Activated CD8-positive, alpha-beta memory T cell treated with anti-CD3 and anti-CD28 coated beads for 1 hour (primary cell): ENCODE results near the gene ARMC9.

Experiments used
- DNase-seq, 2 donors: peaks; one replicate each; pipeline ENCODE4 v3.0.0-alpha.2; 2020; ENCODE audit warnings: low read depth in 1 of 2; ENCODE audit errors: extremely low read depth in 1 of 2

Gene ARMC9

DNA sequence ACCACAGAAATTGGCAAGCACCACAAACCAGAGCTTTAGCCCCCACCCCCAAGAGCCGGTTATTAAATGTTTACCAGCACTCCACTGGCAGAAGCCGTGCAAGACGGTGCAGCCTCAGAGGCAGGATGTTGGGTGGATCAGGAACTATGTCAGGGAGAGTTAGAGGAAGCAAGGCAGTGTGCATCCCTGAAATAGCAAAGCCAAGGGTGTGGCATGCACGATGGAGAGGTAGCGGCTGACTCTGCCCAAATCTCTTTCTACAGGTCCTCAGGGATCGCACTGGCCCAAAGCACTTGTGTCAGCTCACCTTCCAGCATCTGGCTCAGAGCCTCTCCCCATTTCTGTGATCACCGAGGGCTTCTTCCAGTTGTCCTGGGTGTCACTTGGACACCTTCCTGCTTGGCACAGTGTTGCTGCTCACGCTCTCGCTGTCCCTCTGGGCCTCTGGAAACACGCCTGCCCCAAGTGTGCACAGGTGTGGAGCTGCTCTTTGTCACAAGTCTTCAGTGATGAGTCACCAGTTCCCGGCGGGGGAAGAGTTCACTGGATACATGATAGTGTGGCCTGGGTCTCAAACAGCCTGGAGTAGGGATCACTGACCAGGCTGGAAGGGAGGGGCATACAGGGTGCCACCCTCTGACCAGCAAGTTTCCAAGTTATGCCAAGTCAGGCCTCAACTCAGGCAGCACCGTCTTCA is 179.7 kb downstream of the ARMC9 start:
- DNase-seq, result no peak

- DNase-seq, result no peak
Measured at GRCh38 chr2:231379266-231380215, 181.1 kb downstream of the ARMC9 start.

DNA sequence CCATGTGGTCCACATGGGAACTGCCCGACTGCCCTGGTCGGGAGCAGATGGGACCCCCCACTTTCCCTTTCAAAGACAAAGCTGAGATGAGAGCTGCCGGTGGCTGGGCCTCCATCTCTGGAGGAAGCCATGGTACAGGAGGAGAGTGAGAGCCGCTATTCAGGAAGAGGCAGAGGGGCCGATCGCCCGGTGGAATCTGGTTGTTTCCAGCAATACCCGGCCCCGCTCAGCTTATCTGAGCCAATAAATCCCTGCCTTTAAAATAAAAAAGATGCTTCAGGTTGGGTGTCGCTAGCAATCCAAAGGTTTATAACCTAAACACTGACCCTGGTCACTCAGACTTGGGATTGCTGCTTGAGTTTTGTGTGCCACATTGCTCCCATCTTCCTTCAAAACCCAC is 181.9 kb downstream of the ARMC9 start:
- DNase-seq, result no peak

DNA sequence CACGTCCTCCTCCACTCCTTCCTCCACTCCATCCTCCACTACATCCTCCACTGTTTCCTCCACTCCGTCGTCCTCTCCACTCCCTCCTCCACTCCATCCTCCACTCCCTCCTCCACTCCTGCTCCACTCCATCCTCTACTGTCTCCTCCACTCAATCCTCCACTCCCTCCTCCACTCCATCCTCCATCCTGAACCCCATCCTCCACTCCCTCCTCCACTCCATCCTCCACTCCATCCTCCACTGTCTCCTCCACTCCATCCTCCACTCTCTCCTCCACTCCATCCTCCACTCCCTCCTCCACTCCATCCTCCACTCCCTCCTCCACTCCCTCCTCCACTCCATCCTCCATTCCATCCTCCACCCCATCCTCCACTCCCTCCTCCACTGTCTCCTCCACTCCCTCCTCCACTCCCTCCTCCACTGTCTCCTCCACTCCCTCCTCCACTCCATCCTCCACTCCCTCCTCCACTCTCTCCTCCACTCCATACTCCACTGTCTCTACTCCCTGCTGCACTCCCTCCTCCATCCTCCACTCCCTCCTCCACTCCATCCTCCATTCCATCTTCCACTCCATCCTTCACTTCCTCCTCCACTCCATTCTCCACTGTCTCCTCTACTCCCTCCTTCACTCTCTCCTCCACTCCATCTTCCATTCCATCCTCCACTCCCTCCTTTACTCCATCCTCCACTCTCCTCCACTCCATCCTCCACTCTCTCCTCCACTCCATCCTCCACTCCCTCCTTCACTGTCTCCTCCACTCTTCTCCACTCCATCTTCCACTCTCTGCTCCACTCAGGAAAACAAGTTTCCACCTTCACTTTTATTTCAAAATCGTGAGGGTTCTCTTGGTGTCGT is 182.8 kb downstream of the ARMC9 start:
- DNase-seq, result no peak

GRCh38 chr2:231382116-231382515 is 183.7 kb downstream of the ARMC9 start:
- no peak for DNase-seq

GRCh38 chr2:231383416-231384108 is 185.1 kb downstream of the ARMC9 start:
- DNase-seq, result no peak

DNA sequence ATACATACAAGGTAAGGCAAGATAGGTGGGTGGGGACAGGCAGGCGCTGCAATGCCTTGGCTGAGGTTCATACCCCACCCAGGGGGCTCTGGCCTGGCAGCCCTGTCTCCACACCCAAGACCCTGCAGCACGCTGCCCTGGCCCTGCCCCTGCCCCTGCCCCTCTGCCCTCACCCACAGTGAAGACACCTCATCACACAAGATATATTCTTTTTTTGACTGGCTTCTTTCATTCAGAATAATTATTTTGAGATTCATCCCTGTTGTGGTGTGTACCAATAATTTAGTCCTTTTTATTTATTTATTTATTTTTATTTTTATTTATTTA is 185.6 kb downstream of the ARMC9 start:
- DNase-seq, result no peak

DNA sequence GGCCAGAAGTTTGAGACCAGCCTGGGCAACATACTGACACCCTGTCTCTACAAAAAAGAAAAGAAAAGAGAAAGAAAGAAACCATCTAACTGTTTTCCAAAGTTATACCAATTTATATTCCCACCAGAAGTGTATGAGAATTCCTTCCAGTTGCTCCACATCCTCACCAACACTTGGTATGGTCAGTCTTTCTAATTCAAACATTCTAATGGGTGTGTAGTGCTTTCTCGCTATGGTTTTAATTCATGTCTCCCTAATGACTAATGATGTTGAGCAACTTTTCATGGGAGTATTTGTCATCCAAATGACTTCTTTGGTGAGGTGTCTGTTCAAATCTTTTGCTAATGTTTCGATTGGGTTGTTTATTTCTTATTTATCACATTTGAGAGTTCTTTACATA is 186.5 kb downstream of the ARMC9 start:
- DNase-seq, result no peak

- no peak for DNase-seq
Measured at GRCh38 chr2:231385429-231385828, 187.0 kb downstream of the ARMC9 start.

DNA sequence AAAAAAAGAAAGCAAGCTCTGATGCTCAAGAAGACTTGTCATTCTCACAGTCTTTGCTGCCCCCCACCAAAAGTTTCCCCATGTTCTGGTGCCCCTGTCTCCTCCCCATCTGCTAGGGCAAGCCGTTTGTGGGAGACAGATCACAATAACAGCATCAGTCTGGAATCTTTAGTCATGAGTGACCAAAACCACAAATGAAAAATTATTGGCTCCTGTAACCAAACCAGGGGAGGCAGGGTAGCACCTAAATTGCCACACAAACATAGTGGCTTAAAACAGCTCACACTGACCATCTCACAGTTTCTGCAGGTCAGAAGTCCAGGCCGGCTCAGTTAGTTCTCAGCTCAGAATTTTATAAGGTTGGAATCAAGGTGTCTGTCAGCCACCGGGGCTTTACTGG is 188.0 kb downstream of the ARMC9 start:
- no peak for DNase-seq

DNA sequence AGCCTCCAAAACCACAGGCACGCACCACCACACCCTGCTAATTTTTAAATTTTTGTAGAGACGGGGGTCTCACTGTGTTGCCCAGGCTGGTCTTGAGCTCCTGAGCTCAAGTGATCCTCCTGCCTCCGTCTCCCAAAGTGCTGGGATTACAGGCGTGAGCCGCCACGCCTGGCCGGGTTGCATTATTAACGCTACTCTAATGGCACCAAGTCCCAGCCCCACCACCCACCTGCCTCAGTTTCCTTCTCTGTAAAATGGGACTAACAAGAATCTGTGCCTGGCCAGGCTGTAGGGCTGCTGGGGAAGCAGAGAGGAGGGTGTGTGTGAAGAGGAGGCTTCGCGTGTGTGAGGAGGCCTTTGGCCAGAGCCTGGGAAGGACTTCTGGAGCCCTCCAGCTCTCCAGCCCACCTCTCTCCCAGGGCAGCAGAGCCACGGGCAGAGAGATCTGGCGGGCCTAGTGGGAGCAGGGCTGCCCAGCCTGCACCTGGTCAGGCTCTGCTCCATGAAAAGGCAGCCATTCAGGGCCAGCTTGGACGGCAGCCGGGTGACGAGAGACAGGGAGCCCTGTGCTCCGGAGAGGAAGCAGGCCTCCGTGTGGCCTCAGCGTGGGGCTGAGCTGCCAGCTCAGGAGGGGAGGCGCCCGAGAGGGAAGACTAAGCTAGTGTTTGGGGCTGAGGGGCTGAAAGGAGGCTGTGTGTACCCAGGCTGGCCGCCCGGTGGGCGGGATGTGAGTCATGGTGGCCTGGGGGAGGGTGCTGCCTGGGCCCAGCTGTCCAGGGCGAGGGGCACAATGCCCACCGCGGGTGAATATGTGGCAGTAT is 189.7 kb downstream of the ARMC9 start:
- DNase-seq, result no peak

DNA sequence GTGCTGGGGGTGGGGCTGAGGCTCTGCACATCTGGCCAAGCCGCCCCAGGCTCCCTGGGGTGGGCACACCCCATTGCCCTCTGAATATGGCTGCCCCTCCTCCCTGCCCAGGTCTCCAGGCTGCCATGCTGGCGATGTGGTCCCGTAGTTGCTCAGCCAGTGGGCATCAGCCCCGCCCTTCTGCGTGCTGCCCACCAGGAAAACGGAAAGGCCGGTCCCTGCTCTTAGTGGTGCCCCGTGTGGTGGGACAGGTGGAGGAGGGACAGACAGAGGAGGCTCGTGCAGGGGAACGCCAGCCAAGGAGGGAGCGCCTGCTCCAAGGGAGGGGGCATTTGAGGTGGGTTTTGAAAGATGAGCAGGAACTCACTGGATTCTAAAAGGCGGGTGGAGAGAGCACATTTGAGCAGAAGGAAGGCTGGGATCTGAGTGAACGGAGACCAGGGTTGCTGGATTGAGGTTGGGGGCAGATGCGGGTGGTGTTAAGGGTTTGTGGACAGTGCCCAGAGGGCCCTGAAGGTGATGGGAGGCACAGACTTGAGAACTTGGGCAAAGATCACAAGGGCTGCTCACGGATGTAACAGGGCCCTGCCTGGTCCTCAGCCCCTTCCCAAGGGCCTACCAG is 190.4 kb downstream of the ARMC9 start:
- no peak for DNase-seq

- no peak for DNase-seq
Measured at GRCh38 chr2:231390667-231391066, 192.2 kb downstream of the ARMC9 start.

DNA sequence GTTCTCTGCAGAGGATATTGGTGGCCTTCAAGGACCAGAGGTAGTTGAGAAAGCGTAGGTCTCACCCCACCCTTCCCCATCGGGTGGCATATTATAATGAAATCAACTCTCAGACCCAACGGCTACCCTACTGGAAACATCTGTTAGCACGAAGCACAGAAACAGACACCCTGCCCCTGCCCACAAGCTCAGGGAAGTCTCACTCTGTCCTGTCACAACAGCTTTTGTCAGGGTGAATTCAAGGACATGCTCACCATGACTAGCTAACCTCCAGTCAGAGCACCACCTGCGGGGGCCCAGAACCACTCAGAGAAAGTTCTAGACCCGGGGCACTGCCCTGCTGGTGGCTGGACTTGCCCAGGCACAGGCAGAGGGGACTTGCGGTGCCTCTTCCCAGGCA is 193.6 kb downstream of the ARMC9 start:
- DNase-seq, result no peak

- DNase-seq, result no peak
Measured at GRCh38 chr2:231392431-231393148, 194.2 kb downstream of the ARMC9 start.

DNA sequence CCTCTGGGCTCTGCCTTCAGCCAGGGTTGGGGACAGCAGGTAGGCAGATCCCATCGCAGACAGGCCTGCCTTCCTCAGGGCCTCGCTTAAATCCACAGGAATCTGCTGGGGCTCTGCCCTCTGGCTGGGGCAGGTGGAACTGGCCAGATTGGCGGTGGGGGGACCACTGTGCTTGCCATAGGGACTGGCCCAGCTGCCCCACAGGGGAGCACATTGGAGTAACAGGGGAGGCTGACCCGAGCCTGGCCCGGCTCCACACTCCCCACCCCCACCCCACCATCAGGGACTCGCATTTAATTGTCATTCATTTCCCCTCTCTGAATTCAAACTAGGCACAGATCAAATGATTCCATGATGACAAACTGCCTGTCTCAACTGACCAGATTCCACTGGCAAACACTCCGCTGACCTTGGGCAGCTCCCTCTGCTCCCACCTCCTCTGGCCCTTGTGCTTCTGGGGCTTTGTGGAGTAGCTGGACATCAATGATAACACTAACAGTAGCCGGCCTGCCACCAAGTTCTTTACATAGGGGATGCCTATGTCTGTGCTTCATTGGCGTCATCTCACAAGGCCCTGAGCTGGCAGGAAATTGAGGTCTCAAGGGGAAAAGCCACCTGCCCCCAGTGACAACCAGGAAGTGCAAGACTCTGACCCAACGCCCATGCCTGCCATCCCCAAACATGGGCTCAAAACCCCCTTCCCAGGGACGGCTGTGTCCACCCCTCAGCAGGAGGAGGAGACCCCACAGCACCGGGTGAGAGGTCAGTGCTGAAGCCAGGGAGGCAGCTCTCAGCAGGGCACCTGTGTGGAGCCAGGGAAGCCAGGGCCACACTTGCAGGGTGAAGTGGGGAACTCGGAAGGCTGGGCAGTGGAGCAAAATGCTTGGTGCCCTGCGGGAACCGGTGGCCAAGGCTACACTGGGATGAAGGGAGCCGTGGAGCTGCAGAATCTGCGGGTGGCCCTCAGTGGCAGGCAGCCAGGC is 195.0 kb downstream of the ARMC9 start:
- no peak for DNase-seq

DNA sequence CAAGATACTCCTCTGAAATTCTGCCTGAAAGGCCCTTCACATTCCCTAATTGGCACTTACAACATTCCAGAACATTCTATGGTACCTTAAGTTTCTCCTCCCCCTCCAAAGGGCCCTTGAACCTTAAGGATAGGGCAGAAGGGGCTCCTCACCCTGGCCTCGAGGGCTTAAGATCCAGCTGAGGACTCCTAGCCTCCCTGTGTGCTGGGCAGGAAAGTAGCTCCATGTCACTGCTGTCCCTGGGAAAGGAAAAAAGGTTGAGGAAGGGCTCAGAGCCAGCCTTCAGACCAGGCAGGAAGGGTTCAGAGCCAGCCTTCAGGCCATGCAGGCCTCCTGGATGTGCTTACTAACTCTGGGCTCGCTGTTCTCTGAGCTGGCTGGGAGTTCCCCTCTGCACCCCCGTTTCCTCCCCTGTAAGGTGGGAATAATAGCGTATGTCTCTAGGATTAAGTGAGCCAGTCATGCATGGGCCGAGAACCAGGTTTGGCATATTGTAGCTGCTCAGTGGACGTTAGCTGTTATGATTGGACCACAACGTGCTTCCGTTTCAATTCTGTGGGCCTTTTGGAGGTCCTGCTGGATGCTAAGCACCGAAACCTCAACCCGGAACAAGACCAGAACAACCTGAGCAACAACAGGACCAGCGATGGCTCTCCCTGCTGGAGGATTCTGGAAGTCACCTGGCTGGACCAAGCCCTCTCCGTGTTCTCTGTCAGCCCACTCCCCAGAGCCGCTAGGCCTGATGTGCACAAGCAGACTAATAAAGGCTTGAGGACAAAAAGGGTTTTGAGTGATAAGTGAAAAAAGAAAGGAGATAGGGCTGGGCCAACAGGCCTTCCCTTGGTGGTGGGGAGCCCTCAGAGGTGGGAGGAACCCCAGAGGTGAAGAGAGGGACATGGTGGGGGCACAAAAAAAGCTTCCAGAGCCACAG is 196.0 kb downstream of the ARMC9 start:
- DNase-seq, result no peak
